CD4-positive, alpha-beta T cell treated with Interleukin-1 beta for 1 hour (primary cell): ENCODE results near the gene ANKRD52.
"Not testable (repeated sequence)": the region's sequence is repeated elsewhere in the genome, so short reads cannot be mapped to it uniquely, and the experiment has no call there.

ENCODE experiments used
- DNase-seq, 2 donors: peaks; one replicate each; pipeline ENCODE4 v3.0.0-alpha.2; 2020 to 2022

ANKRD52 gene

GRCh38 chr12:56205445-56205844 lies 52.7 kb downstream of the ANKRD52 start:
- DNase-seq, result no peak

- no peak for DNase-seq
Observed at GRCh38 chr12:56204275-56204674, 53.9 kb downstream of the ANKRD52 start.

- DNase-seq, result no peak
Observed at GRCh38 chr12:56202838-56203237, 55.3 kb downstream of the ANKRD52 start.

DNA sequence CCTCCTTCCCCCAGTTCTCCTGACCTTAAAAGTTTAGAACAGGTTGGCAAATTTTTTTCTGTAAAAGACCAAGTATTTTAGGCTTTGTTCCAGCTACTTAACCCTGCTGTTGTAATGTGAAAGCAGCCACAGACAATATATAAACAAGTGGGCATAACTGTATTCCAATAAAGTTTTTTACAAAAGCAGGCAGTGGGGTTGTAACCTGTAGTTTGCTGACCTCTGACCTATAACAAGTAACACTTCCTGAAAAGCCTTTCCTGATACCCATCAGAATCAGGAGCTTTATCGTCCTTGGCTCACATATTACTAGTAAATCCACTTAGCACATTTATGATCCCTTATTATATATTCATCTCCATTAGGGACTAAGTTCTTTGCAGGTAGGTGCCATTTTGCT lies 55.8 kb downstream of the ANKRD52 start:
- DNase-seq, result no peak

- no peak for DNase-seq
Observed at GRCh38 chr12:56198836-56199235, 59.3 kb downstream of the ANKRD52 start.

DNA sequence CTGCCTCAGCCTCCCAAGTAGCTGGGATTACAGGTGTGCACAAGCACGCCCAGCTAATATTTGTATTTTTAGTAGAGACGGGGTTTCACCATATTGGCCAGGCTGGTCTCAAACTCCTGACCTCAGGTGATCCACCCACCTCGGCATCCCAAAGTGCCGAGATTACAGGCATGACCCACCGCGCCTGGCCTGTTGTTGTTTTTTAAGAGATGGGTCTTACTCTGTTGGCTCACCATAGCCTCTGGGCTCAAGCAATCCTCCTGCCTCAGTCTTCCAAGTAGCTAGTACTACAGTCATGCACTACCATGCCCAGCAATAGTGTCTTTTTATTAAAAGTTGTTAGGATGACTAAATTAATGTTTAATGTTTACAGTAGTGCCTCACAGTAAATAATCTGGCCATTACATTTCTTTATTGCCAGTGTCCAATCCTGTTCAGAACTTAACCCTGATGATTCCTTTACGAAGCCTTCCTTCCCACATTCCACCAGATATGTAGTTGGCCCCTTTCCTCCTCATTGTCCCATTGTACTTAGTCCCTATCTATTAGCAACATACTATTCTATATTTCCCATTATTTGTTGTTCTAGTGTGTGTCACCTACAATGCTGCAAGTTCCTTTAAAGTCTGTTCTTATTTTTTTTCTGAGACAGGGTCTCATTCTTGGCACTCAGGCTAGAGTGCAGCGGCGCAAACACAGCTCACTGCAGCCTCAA lies 60.1 kb downstream of the ANKRD52 start:
- DNase-seq, result no peak

DNA sequence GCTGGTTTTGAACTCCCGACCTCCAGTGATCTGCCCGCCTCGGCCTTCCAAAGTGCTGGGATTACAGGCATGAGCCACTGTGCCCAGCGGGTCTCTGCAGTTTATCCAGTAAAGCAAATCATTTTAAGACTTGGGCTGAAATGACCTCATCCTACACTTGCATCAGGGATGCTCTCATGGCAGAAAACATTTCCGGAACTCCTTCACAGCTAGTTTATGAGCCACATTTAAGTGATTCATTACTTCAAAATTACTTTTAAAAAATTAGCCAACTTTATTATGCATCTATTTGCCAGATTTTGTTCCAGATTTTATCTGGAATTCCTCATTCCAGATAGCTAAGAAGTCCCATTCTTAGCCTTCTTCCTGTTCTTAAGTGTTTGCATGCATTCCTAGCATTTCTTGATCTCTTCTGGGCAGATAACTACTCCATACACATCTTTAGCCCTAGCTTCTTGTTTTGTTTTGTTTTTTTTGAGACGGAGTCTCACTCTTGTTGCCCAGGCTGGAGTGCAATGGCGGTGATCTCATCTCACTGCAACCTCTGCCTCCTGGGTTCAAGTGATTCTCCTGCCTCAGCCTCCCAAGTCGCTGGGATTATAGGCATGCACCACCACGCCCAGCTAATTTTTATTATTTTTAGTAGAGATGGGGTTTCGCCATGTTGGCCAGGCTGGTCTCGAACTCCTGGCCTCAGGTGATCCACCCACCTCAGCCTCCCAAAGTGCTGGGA lies 61.2 kb downstream of the ANKRD52 start:
- not testable (repeated sequence) for DNase-seq

DNA sequence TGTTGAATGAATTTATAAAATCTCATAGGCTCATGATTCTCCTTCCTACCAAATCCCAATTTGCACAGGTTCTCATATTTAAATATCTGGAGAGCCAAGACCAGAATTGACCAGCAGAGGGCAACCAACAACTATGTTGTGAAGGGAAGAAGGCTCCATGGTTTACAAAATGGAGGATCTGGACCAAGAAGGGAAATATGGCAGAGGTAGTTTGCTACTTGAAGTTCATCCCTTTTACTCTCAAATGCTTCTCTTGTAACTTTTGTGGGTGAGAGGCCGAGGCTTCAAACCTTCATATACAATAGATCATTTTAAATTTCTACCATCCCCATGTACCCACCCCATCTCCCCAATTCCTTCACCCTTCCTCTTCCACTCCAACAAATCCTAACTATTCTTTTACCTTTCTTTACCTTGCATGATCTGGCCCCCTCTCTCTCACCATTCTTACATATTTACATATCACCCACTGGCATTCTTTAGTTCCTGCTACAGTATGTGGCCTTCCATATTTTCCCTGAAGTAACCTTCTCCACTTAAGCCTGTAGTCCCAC lies 65.1 kb downstream of the ANKRD52 start:
- peak; percentile 71 to 84 for DNase-seq

DNA sequence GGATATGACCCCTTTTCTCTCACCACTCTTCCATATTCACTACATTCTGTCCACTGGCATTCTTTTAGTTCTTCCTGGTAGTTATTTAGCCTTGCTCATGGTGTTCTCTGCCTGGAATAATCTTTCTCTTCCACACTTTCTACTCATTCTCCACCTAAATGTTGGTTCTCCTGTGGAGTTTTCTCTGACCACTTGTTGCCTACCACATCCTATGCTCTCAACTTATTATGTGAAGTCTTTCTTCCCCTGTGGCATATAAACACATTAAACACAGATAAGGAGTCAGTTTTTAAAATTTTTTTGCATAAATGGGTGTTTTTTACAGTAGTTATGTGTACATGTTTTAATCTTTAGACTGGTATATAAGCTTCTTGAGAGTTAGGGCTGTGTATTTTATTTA lies 65.6 kb downstream of the ANKRD52 start:
- DNase-seq, result no peak

DNA sequence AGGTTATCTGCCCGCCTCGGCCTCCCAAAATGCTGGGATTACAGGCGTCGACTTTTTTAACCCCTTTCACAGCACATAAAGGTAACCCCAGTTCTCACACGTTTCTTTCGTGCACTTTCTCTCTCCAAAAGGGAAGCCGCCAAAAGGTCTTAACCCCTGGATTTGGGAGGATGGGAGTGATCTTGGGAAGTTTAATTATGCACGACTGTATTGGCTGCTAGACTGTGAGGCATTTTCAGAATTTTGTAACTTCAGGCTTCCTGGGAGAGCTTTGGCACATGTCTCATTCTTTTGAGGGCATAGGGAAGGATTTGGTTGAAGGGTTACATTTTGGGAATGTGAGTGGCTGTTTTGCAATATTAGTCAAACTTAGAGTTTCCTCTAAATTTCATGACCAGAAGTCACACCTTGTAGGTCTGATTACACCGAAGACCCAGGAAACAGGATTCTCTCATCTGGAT lies 67.5 kb downstream of the ANKRD52 start:
- no peak for DNase-seq

DNA sequence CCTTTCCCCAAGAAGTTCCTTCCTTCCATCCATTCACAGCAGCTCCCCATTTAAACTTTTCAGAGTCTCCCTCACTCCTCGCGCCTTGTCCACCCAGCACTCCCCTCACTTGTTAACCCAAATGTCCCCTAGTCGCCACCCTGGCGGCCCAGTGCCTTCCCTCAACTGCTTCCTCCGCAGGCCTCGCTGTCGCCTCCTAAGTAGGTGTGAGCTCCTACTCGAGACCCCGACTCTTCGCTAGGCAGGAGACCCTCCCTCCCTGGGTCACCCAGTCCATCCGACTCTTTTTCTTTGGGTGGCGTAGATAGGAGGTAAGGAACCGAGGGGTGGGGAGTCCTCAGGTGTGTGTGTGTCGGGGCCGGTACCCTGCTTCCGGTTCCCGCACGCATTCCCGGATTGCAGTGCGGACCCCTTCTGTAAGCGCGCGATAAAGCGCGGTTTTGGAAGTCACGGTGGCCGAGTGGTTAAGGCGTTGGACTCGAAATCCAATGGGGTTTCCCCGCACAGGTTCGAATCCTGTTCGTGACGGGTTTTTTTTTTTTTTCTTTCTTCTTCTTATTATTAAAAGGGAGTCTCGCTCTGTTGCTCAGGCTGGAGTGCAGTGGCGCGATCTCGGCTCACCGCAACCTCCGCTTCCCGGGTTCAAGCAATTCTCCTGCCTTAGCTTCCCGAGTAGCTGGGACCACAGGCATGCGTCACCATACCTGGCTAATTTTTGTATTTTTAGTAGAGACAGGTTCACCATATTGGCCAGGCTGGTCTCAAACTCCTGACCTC lies 68.1 kb downstream of the ANKRD52 start:
- peak; percentile 80 to 84 for DNase-seq

DNA sequence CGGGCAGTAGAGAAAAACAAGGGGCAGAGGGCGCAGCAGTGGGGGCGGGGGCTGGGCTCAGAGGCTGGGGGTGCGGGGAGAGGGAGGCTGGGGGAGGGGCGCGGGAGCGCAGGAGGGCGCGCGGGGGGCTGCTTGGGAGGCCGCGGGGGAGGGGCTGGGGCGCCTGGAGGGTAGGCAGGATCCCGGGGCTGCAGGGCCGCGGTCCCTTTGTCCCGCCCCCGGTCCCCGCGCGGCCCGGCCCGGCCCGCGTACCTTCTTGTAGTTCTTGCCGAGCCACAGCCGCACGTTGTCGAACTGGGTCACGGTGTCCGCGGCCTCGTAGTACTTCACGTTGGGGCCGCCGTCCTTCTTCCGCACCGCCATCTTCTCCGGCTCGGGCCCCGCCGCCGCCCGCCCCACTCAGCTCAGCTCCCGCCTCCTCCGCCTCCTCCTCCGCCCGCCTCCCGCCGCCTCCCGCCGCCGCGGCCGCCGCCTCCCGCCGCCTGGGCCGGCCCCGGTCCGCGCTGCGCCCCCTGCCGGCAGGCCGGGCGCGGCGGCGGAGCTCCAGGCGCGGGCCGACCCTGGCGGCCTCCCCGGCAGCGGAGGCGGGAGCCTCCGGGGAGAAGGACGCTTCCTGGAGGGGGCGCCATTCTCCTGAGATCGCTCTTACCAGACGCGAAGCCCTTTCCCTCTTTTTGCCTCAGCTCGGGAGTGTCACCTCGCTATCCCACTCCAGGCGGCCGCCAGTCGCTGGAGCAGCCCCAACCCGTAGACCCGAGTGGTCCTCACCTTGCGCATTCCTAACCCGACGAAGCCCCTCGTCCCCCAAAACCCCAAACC lies 68.9 kb downstream of the ANKRD52 start, which contains the start of gene SMARCC2:
TSS of gene SMARCC2 (minus strand) at position 385 of the 819 bp plus-strand sequence. CDS start at position 363, 22 bp downstream.
- peak; percentile 85 to 89 for DNase-seq

- no peak for DNase-seq
Observed at GRCh38 chr12:56188778-56189098, 69.4 kb downstream of the ANKRD52 start.

GRCh38 chr12:56188131-56188777 lies 69.9 kb downstream of the ANKRD52 start:
- no peak for DNase-seq
